NOMO-1 treated with DMSO at 0.1 percent for 48 hours (cell line): Measurements from ENCODE around the gene OAS2.

Source experiments
- DNase-seq: peaks from one replicate; lab custom pipeline; 2025; ENCODE audit not compliant: unreplicated experiment; lab: John Stamatoyannopoulos, UW

The OAS2 gene

DNA sequence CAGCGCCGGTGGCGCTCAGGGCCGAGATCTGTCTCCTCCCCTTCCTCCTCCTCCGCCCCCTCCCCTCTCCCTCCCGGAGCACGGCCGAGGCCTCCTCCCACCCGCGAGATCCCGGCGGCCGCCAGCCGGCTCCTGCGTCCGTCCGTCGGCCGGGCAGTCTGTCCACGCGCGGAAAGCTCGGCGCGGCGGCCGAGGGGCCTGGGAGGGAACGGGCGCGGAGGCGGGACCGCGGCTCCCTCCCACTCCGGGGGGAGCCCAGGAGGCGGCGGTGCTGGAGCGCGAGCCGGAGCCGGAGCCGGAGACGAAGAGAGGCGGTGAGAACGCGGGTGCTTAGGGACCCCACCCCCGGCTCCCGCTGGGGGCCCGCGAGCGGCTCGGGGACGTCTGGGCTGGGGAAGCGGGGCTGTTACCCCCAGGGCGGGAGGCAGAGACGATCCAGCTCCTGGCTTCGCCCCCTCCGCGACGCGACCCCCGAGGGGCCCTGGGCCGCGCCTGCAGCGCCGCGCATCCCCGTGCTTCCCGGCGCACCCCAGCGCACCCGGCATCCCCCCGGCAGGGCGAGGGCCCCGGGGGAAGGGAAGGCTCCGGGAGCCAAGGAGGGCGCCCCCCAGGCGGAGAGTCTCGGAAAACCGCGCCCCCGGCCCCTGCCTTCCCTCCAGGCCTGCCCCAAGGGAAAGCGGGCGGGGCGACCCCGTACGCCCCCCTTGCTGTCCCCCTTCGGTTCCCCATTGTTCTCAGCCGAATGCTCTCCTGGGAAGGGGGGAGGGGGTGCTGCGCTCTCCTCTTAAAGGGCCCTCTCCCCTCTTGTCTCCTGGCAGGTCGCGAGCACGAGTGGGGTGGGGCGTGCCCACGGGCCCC is 78.5 kb downstream of the OAS2 start, which contains the start of gene DTX1:
Gene DTX1 (plus strand): TSS at position 100 of the 858 bp plus-strand sequence. CDS start 1,463 bp downstream, outside the sequence.
- DNase-seq: no peak

DNA sequence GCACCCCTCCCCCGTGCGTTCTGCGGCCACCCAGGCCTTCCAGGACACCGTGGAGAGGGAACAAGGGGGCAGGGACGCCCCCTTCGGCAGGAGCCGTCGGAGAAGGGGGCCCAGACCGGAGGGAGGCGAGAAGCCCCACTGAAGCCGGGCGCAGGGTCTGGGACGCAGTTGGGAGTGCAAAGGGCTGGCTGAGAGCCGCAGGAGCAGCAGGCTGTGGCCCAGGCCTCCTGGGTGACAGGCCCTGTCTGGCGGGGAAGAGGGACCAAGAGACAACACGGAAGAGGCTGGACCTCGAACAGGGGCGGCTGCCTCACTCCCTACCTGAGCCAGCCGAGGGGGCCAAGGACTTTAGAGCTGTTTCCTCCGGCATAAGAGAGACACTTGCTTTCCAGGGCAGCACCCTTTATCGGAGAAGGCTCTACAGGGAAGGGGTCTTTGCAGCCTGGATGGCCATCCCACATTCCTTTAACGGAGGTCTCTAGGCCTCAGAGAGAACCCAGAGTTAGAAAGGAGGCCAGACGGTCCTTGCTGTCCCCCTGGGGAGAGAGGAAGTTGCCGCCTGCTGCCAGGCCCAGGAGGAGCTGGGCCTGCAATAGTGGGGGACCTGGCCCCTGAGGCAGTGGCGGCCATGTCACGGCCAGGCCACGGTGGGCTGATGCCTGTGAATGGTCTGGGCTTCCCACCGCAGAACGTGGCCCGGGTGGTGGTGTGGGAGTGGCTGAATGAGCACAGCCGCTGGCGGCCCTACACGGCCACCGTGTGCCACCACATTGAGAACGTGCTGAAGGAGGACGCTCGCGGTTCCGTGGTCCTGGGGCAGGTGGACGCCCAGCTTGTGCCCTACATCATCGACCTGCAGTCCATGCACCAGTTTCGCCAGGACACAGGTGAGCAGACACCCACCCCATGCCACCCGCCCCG is 79.5 kb downstream of the OAS2 start:
- no peak for DNase-seq

DNA sequence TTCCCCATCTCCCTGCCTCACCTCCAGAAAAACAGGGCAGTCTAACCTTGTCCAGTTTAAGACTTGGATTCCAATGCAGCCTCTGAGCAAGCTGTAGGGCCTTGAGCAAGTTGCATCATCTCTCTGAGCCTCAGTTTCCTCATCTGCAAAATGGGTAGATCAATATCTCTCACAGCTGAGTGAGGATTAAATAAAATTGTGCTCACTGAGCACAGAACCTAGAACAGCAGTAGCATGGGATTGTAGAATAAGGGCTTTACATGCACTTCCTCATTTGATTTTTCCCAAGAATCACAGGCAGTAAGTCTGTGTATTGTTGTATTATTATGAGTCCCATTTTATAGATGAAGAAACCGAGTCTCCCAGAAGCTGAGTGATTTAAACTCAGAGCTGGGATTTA is 80.2 kb downstream of the OAS2 start:
- no peak for DNase-seq

DNA sequence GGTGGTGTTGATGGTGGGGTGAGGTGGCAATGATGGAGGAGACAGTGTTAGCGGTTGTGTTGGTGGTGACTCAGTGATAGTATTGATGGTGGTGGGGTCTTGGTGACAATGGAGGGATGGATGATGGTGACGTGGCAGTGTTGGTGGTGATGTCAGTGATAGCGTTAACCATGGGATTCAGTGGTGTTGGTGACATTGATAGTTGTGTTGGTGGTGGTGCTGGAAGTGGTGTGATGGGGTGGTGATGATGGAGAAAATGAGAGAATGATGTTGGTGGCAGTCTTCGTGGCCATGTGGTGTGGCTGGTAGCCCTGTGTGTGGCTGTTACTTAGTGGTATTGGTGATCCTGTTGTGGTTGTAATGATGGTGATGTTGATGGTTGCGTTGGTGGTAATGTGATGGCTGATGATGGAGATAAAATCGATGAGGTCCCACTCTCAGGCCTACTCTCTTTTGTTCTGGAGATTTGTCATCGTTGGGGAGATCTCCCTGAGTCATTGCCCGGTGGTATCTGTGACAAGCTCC is 80.8 kb downstream of the OAS2 start:
- no peak for DNase-seq

DNA sequence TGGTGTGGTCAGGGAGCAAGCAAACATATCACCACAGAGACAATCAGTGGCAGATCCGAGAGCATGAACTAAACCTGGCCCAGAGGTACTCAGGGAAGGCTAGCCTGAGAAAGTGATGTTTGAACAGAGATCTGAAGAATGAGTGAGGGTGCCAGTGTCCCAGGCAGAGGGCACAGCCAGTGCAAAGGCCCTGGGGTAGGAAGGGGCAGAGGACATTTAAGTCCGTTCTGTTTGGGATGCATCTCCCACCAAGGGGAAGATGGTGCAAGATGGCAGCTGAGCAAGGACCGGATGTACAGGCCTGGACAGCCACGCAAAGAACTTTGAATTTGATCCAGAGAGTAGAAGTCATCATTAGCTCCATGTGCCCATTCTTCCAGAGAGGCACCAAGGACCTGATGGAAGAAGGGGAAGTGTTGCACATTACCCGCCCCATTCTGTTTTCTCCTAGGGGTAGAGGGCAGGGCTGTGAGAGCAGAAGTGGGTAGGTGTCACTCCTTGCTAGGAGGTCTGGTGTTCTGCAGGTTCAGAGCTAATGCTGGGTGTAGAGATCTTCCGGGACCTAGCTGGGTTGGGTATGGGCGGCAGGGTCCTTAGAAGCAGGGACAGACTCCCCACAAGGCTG is 82.1 kb downstream of the OAS2 start:
- no peak for DNase-seq

DNA sequence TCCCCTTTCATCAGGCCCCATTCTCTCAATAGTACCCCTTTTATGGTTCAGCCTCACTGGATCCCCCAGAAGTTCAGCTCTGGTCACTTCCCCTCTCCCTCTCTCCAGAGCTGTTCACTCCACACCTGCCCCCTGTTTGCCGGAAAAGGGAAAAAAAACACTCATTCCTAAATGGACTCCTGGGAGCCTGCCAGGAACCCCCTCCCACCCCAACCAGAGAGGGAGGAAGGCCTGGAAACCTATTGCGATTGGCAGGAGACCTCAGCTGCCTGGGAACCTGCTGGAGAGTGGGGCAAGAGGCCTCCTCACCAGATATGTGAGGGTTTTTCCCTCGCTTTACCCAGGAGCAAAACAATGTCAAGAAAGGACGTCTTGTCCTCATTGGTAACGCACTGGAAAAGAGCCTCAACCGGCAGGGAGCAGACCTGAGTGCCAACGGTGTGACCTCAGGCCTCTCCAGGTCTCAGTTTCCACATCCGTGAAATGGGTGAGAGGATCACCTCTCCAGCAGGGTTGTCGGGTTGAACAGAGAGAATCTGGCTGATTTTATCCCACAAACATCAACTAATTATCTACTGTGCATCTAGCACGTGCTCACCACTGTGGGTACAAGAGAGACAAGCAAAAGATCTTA is 82.9 kb downstream of the OAS2 start:
- no peak for DNase-seq
